ENCODE data around the gene HLA-DMB. TPM values are rescaled to one million over a fixed set of nuclear protein-coding genes. Genes with fewer than 3 reads are reported as not detected.
"Not testable (repeated sequence)": the region's sequence is repeated elsewhere in the genome, so short reads cannot be mapped to it uniquely, and the experiment has no call there.

Gene HLA-DMB
- total RNA-seq, 1 experiment from 2014 or later, result 142 TPM

DNA sequence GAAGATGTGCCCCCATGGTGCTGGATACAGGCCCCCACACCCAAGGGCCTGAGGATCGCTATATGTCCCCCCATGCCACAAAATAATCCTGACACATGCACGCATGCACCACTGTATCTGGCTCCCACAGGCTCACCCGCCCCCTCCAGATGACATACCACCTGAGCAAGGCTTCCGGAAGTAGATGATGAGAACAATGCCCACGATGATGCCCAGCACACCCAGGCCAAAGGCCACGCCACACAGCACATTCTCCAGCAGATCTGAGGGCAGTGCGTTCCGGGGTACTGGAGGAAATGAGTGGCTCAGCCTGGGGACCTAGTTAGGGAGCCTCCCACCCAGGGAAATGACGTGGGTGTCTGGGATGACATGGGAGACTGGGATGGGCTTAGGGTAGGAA, 8.3 kb upstream of the HLA-DMB start:
- Histone ChIP-seq H3K27ac (ENCODE audit: low read length) (peak overlapping the region; percentile 99), H3K79me2 (ENCODE audit: low read length) (peaks cover 37% of the 10 kb centered on the region), H3K9me3 (ENCODE audit: low read length) (no peaks in the 10 kb centered on the region; the same call in 1 of the 2 replicates), H3K9me2 (replicated peaks; ENCODE audit: insufficient read depth, low read length) (no peaks in the 10 kb centered on the region), H3K27me3 (ENCODE audit: low read length) (no peaks in the 10 kb centered on the region), H3K4me3 (ENCODE audit: low read length) (peak overlapping the region; percentile 45; the same call in 1 of the 2 replicates), H3K36me3 (ENCODE audit: insufficient read depth, low read length) (peaks cover 10% of the 10 kb centered on the region), H4K20me1 (ENCODE audit: insufficient read depth, low read depth, low read length) (no peaks in the 10 kb centered on the region), H3K4me1 (ENCODE audit: low read length) (peaks cover 90% of the 10 kb centered on the region), H3K4me2 (ENCODE audit: low read depth, low read length, poor library complexity, severe bottlenecking) (peak overlapping the region; percentile 93), H2AFZ (ENCODE audit: low read length) (no peak overlapping the region), H3K9ac (ENCODE audit: low read length) (peak overlapping the region; percentile 51)
- DNase-seq, result peak; percentile 49

DNA sequence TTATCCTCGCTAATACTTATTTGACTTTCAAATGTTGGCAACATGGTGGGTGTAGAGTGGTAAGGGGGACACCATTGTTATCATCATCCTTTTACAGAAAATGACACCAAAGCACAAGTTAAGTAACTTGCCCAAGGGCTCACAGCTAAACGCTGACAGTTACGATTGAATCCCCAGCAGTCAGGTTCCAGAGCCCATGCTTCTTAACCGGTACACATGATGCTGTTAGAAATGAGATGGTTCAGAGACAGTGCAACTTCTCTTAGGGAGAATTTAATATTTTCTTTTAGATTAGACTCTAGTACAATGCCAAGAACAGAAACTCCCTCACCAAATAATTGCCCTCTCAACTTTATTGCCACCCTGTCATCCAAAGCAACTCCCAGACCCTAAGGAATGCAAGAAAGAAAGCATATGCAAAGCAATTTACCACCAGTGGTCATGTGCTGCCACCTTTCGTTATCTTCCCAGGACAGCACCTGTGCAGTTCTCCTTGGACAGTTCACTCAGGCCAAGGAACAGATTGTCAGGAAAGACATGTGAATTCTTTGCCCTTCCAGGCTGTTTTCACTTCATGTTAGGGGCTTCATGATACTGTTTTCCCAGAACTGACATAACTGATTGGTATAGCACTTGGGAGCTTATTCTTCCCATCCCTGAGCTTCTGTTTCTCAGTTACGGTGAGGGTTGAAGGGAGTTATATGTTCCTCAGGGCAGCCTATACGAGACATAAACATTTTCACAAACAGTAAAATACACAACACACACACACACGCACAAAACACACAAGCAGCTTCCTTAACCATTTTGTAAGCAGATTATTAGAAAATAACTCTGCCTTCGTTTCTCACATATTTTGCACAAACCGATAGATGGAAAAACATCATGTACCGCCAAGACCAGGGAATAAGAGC, 7.0 kb upstream of the HLA-DMB start:
- Histone ChIP-seq H3K9me2 (replicated peaks; ENCODE audit: insufficient read depth, low read length) (no peaks in the 10 kb centered on the region), H3K27me3 (ENCODE audit: low read length) (no peaks in the 10 kb centered on the region), H3K4me1 (ENCODE audit: low read length) (peaks cover 92% of the 10 kb centered on the region), H3K4me2 (ENCODE audit: low read depth, low read length, poor library complexity, severe bottlenecking) (peak overlapping the region; percentile 93), H3K9me3 (ENCODE audit: low read length) (no peaks in the 10 kb centered on the region; the same call in 1 of the 2 replicates), H3K4me3 (ENCODE audit: low read length) (peak overlapping the region; percentile 45; the same call in 1 of the 2 replicates), H3K36me3 (ENCODE audit: insufficient read depth, low read length) (peaks cover 10% of the 10 kb centered on the region), H2AFZ (ENCODE audit: low read length) (no peak overlapping the region), H3K9ac (ENCODE audit: low read length) (peak overlapping the region; percentile 51), H4K20me1 (ENCODE audit: insufficient read depth, low read depth, low read length) (no peaks in the 10 kb centered on the region), H3K27ac (ENCODE audit: low read length) (peak overlapping the region; percentile 99), H3K79me2 (ENCODE audit: low read length) (peaks cover 37% of the 10 kb centered on the region)
- peak; percentile 75 for DNase-seq

DNA sequence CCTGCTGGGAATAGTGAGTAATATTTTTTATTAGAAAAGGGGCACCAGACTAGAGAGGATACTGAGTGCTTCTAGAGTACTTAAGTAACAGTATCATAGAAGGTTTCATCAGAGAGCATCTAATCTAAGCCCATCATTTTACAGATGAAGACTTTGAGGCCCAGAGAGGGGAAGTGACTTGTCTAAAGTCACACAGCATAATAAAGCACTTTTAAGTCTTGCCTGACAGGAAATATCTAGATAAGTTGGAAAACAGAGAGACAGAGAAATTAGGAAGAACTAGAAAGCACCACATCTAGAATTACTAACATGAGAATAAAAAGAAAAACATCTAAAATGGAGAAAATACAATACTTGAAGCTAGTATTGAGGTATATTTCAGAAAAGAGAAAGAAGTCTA, 6.1 kb upstream of the HLA-DMB start:
- Histone ChIP-seq H2AFZ (ENCODE audit: low read length) (no peak overlapping the region), H3K4me3 (ENCODE audit: low read length) (0 out of 2 replicates have a peak overlapping the region, but pooled peaks have one; percentile 13), H3K27me3 (ENCODE audit: low read length) (no peaks in the 10 kb centered on the region), H3K9ac (ENCODE audit: low read length) (no peak overlapping the region), H4K20me1 (ENCODE audit: insufficient read depth, low read depth, low read length) (no peaks in the 10 kb centered on the region), H3K4me1 (ENCODE audit: low read length) (peaks cover 96% of the 10 kb centered on the region), H3K36me3 (ENCODE audit: insufficient read depth, low read length) (peaks cover 10% of the 10 kb centered on the region), H3K4me2 (ENCODE audit: low read depth, low read length, poor library complexity, severe bottlenecking) (peak overlapping the region; percentile 93), H3K9me3 (ENCODE audit: low read length) (no peaks in the 10 kb centered on the region; the same call in 1 of the 2 replicates), H3K9me2 (replicated peaks; ENCODE audit: insufficient read depth, low read length) (no peaks in the 10 kb centered on the region), H3K27ac (ENCODE audit: low read length) (peak overlapping the region; percentile 99), H3K79me2 (ENCODE audit: low read length) (peaks cover 28% of the 10 kb centered on the region)
- peak; percentile 41 for DNase-seq

DNA sequence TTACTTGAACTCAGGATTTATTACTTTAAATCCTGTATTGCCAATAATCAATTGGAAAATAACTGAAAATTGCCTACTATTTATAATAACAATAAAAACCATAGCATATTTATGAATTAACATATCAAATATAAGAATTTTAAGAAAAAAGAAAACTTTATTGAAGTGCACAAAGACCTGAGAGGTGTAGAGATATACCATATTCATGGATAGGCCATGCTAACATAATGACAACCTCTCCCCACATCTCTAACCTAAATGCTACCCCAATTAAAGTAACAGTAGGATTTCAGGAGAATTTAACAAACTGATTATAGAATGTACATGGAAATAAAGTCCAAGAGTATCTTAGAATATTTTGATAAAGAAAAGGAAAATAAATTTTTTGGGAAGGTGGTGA, 5.1 kb upstream of the HLA-DMB start:
- peak overlapping the region; percentile 80; the same call in 1 of the 2 replicates for H3K9ac ChIP-seq (ENCODE audit: low read length)
- no peaks in the 10 kb centered on the region for H3K9me2 ChIP-seq (replicated peaks; ENCODE audit: insufficient read depth, low read length)
- peaks cover 10% of the 10 kb centered on the region for H3K36me3 ChIP-seq (ENCODE audit: insufficient read depth, low read length)
- no peaks in the 10 kb centered on the region; the same call in 1 of the 2 replicates for H3K9me3 ChIP-seq (ENCODE audit: low read length)
- H3K79me2 ChIP-seq (ENCODE audit: low read length), result peaks cover 20% of the 10 kb centered on the region
- peak; percentile 42 for DNase-seq
- peaks cover 99% of the 10 kb centered on the region for H3K4me1 ChIP-seq (ENCODE audit: low read length)
- H3K4me3 ChIP-seq (ENCODE audit: low read length), result 0 out of 2 replicates have a peak overlapping the region, but pooled peaks have one; percentile 66
- H3K27me3 ChIP-seq (ENCODE audit: low read length), result no peaks in the 10 kb centered on the region
- H3K4me2 ChIP-seq (ENCODE audit: low read depth, low read length, poor library complexity, severe bottlenecking), result peak overlapping the region; percentile 94
- no peak overlapping the region for H2AFZ ChIP-seq (ENCODE audit: low read length)
- H3K27ac ChIP-seq (ENCODE audit: low read length), result peak overlapping the region; percentile 99
- no peaks in the 10 kb centered on the region for H4K20me1 ChIP-seq (ENCODE audit: insufficient read depth, low read depth, low read length)

DNA sequence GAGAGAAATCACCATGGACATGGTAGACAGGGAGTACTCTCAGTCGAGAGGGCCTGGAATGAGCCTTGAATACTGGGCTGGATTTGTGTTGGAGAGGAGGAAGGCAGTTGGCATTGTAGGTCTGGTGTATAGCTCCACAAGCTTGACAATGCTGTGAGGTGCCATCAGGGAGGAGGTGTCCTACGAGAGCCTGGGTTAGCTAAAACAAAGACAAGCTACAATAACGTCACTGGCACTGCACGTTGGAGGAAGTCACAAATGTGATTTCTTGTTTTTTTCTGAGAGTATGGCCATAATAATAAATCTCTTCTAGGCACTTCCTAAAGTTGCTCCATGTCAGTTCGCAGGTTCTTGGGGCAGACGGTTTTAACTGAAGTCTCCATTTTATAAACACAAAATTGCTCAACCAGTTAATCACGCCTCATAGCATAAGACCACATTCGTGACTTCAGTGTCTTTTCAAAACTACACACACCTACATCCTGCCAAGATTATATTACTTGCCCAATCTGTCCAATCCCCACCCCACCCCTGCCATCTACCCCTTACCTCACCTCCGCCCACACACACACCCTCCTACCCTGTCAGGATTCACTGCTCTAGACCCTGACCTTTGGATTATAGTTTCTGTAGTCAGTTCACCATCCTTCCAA, 4.4 kb upstream of the HLA-DMB start:
- Histone ChIP-seq H3K27me3 (ENCODE audit: low read length) (no peaks in the 10 kb centered on the region), H3K27ac (ENCODE audit: low read length) (peak overlapping the region; percentile 99), H3K4me1 (ENCODE audit: low read length) (peaks cover 96% of the 10 kb centered on the region), H3K9ac (ENCODE audit: low read length) (peak overlapping the region; percentile 80), H3K4me3 (ENCODE audit: low read length) (peak overlapping the region; percentile 66), H3K4me2 (ENCODE audit: low read depth, low read length, poor library complexity, severe bottlenecking) (peak overlapping the region; percentile 94), H3K9me3 (ENCODE audit: low read length) (no peaks in the 10 kb centered on the region; the same call in 1 of the 2 replicates), H4K20me1 (ENCODE audit: insufficient read depth, low read depth, low read length) (no peaks in the 10 kb centered on the region), H3K9me2 (replicated peaks; ENCODE audit: insufficient read depth, low read length) (no peaks in the 10 kb centered on the region), H2AFZ (ENCODE audit: low read length) (peak overlapping the region; percentile 22), H3K79me2 (ENCODE audit: low read length) (peaks cover 19% of the 10 kb centered on the region), H3K36me3 (ENCODE audit: insufficient read depth, low read length) (peaks cover 10% of the 10 kb centered on the region)
- DNase-seq, result peak; percentile 83

DNA sequence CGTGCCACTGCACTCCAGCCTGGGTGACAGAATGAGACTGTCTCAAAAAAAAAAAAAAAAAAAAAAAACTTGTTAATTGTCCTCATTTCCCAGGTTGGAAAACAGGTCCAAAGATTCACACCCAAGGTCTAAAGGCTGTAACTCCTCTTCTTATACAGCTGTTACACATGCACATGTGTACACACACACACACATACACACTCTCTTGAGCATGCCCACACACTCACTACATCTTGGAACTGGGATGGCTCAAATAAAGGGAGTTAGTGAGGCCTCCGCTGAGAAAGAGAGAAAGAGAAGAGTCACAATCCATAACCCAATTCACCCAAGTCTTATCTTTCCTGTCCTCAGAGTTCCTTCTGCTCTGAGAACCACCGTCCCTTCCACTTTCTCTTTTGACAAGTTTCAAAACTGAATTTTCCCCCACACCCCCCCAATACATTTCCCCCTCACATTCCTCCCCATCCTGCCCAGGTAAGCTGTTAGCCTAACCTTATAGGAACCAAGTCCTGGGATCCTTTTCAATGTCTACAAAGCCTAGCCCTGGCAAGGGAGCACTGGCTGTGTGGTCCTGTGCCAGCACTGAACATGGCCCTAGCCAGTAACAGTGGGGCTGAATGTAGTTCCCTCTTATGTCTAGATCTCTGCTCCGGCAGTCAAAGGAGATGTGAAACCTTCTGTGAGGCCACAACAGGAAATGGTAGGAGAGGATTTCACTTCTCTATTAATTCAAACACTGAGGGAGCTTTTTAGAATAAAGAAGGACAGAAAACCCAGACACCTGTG, 3.2 kb upstream of the HLA-DMB start:
- no peaks in the 10 kb centered on the region for H4K20me1 ChIP-seq (ENCODE audit: insufficient read depth, low read depth, low read length)
- peak overlapping the region; percentile 22; the same call in 1 of the 2 replicates for H2AFZ ChIP-seq (ENCODE audit: low read length)
- H3K4me3 ChIP-seq (ENCODE audit: low read length), result peak overlapping the region; percentile 66
- no peaks in the 10 kb centered on the region for H3K27me3 ChIP-seq (ENCODE audit: low read length)
- DNase-seq, result peak; percentile 94
- peak overlapping the region; percentile 94 for H3K4me2 ChIP-seq (ENCODE audit: low read depth, low read length, poor library complexity, severe bottlenecking)
- peaks cover 96% of the 10 kb centered on the region for H3K4me1 ChIP-seq (ENCODE audit: low read length)
- H3K36me3 ChIP-seq (ENCODE audit: insufficient read depth, low read length), result 0 out of 2 replicates have a peak, but pooled peaks cover 2% of the 10 kb centered on the region
- H3K79me2 ChIP-seq (ENCODE audit: low read length), result peaks cover 18% of the 10 kb centered on the region
- H3K27ac ChIP-seq (ENCODE audit: low read length), result peak overlapping the region; percentile 99
- peak overlapping the region; percentile 80 for H3K9ac ChIP-seq (ENCODE audit: low read length)
- no peaks in the 10 kb centered on the region; the same call in 1 of the 2 replicates for H3K9me3 ChIP-seq (ENCODE audit: low read length)
- H3K9me2 ChIP-seq (replicated peaks; ENCODE audit: insufficient read depth, low read length), result no peaks in the 10 kb centered on the region

DNA sequence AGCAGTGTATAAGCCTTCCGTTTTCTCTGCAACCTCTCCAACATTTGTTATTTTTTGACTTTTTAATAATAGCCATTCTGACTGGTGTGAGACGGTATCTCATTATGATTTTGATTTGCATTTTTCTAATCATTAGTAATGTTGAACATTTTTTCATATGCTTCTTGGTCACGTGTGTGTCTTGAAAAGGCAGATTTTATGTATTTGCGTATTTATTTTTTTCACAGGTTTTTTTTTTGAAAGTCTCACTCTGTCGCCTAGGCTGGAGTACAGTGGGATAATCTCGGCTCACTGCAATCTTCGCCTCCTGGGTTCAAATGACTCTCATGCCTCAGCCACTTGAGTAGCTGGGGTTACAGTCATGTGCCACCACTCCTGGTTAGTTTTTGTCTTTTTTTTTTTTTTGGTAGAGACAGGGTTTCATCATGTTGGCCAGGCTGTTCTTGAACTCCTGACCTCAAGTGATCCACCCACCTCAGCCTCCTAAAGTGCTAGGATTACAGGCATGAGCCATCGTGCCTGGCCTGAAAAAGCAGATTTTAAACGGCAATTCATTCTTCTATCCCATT, 1.8 kb upstream of the HLA-DMB start:
- Histone ChIP-seq H2AFZ (ENCODE audit: low read length) (0 out of 2 replicates have a peak overlapping the region, but pooled peaks have one; percentile 52), H3K4me1 (ENCODE audit: low read length) (peaks cover 86% of the 10 kb centered on the region), H3K9ac (ENCODE audit: low read length) (peak overlapping the region; percentile 80), H3K27ac (ENCODE audit: low read length) (peak overlapping the region; percentile 99), H3K4me2 (ENCODE audit: low read depth, low read length, poor library complexity, severe bottlenecking) (peak overlapping the region; percentile 94), H3K36me3 (ENCODE audit: insufficient read depth, low read length) (peaks cover 10% of the 10 kb centered on the region), H3K4me3 (ENCODE audit: low read length) (peak overlapping the region; percentile 66; the same call in 1 of the 2 replicates), H3K79me2 (ENCODE audit: low read length) (peaks cover 17% of the 10 kb centered on the region)
- H3K9me3 ChIP-seq (ENCODE audit: low read length); H3K9me2 ChIP-seq (replicated peaks; ENCODE audit: insufficient read depth, low read length); H3K27me3 ChIP-seq (ENCODE audit: low read length); H4K20me1 ChIP-seq (ENCODE audit: insufficient read depth, low read depth, low read length): not testable (repeated sequence)
- DNase-seq, result peak; percentile 61

Data from Karpas-422 (cell line).